ENCODE measurements around the gene AGFG2. TPM values are rescaled to one million over a fixed set of nuclear protein-coding genes. Genes with fewer than 3 reads are reported as not detected.
A peak's percentile ranks its signal among the peaks of the same experiment; 100 is the strongest.

The AGFG2 gene
- total and polyA plus RNA-seq, 2 of the 13 experiments (the other 11 are each of a cell fraction or from before 2014, with no cell fraction given) = 125 to 132 TPM

- TF ChIP-seq MED1 (CRISPR knock-in tag; IDR thresholded peaks at IDR 0.05) = peak; percentile 88
- no peak for TF ChIP-seq ZNF558 (CRISPR knock-in tag; IDR thresholded peaks at IDR 0.05; ENCODE audit: borderline replicate concordance)
- TF ChIP-seq NR2F2 (IDR thresholded peaks at IDR 0.05; ENCODE audit: borderline replicate concordance, low read depth) = no peak
- no peak for TF ChIP-seq MXD1 (CRISPR knock-in tag; IDR thresholded peaks at IDR 0.05)
- TF ChIP-seq ZIK1 (CRISPR knock-in tag; IDR thresholded peaks at IDR 0.05; ENCODE audit: borderline replicate concordance, low read depth) = no peak
- TF ChIP-seq GMEB1 (CRISPR knock-in tag; IDR thresholded peaks at IDR 0.05; ENCODE audit: borderline replicate concordance) = no peak
- TF ChIP-seq FIP1L1 (IDR thresholded peaks at IDR 0.05; ENCODE audit: borderline replicate concordance, insufficient read depth, low read depth, low read length) = no peak
- TF ChIP-seq HBP1 (CRISPR knock-in tag; IDR thresholded peaks at IDR 0.05; ENCODE audit: low read depth) = no peak
- TF ChIP-seq XBP1 (CRISPR knock-in tag; IDR thresholded peaks at IDR 0.05) = no peak
- no peak for TF ChIP-seq ZNF800 (CRISPR knock-in tag; IDR thresholded peaks at IDR 0.05)
- peak; percentile 52; the same call in 1 of the 2 replicates for TF ChIP-seq ISL2 (CRISPR knock-in tag; IDR thresholded peaks at IDR 0.05)
- peak; percentile 57; the same call in 1 of the 2 replicates for TF ChIP-seq ZNF331 (CRISPR knock-in tag; IDR thresholded peaks at IDR 0.05)
- TF ChIP-seq ZNF564 (CRISPR knock-in tag; IDR thresholded peaks at IDR 0.05) = no peak
- no peak for TF ChIP-seq ZNF747 (CRISPR knock-in tag; IDR thresholded peaks at IDR 0.05; ENCODE audit: borderline replicate concordance)
- no peak for TF ChIP-seq JUNB (CRISPR knock-in tag; IDR thresholded peaks at IDR 0.05; ENCODE audit: borderline replicate concordance)
- no peak for TF ChIP-seq NFATC3 (CRISPR knock-in tag; IDR thresholded peaks at IDR 0.05)
- no peak for TF ChIP-seq CENPT (CRISPR knock-in tag; IDR thresholded peaks at IDR 0.05; ENCODE audit: low read depth)
- TF ChIP-seq LBX2 (CRISPR knock-in tag; IDR thresholded peaks at IDR 0.05; ENCODE audit: borderline replicate concordance) = no peak
- TF ChIP-seq SKIL (CRISPR knock-in tag; IDR thresholded peaks at IDR 0.05; ENCODE audit: borderline replicate concordance) = 0 out of 2 replicates have a peak, but pooled peaks have one; percentile 35
Measured at GRCh38 chr7:100544386-100544785, 5.4 kb downstream of the AGFG2 start (continued).
